ENCODE data around the gene CNKSR2.

Gene CNKSR2

GRCh38 chrX:21383546-21383945 is 9.3 kb downstream of the CNKSR2 start:
- Histone ChIP-seq H3K36me3 (ENCODE audit: control insufficient read depth in 1 of 2, insufficient read depth in 2 of 2, low read length in 2 of 2) (no peaks in the 10 kb centered on the region), H3K4me1 (ENCODE audit: control insufficient read depth in 1 of 2, insufficient read depth in 2 of 2, low read length in 2 of 2) (no peaks in the 10 kb centered on the region), H3K9me3 (ENCODE audit: control insufficient read depth in 1 of 2, low read length in 2 of 2) (no peaks in the 10 kb centered on the region), H3K27ac (ENCODE audit: low read length) (no peak overlapping the region), H3K4me3 (ENCODE audit: low read depth in 1 of 2, low read length in 2 of 2) (no peak overlapping the region), H3K27me3 (ENCODE audit: low read depth, low read length) (no peaks in the 10 kb centered on the region)

- no peaks in the 10 kb centered on the region for H3K4me1 ChIP-seq (ENCODE audit: control insufficient read depth in 1 of 2, insufficient read depth in 2 of 2, low read length in 2 of 2)
- H3K9me3 ChIP-seq (ENCODE audit: control insufficient read depth in 1 of 2, low read length in 2 of 2) = no peaks in the 10 kb centered on the region
- H3K36me3 ChIP-seq (ENCODE audit: control insufficient read depth in 1 of 2, insufficient read depth in 2 of 2, low read length in 2 of 2) = no peaks in the 10 kb centered on the region
- H3K4me3 ChIP-seq (ENCODE audit: low read depth in 1 of 2, low read length in 2 of 2) = no peak overlapping the region
- no peaks in the 10 kb centered on the region for H3K27me3 ChIP-seq (ENCODE audit: low read depth, low read length)
- no peak overlapping the region for H3K27ac ChIP-seq (ENCODE audit: low read length)
These were observed 10.0 kb downstream of the CNKSR2 start for GRCh38 chrX:21384178-21384577.

- Histone ChIP-seq H3K4me1 (ENCODE audit: control insufficient read depth in 1 of 2, insufficient read depth in 2 of 2, low read length in 2 of 2) (no peaks in the 10 kb centered on the region), H3K9me3 (ENCODE audit: control insufficient read depth in 1 of 2, low read length in 2 of 2) (no peaks in the 10 kb centered on the region), H3K27ac (ENCODE audit: low read length) (no peak overlapping the region), H3K36me3 (ENCODE audit: control insufficient read depth in 1 of 2, insufficient read depth in 2 of 2, low read length in 2 of 2) (no peaks in the 10 kb centered on the region), H3K27me3 (ENCODE audit: low read depth, low read length) (no peaks in the 10 kb centered on the region), H3K4me3 (ENCODE audit: low read depth in 1 of 2, low read length in 2 of 2) (no peak overlapping the region)
These were observed 20.6 kb downstream of the CNKSR2 start for GRCh38 chrX:21394792-21395191.

- Histone ChIP-seq H3K9me3 (ENCODE audit: control insufficient read depth in 1 of 2, low read length in 2 of 2) (no peaks in the 10 kb centered on the region), H3K27me3 (ENCODE audit: low read depth, low read length) (no peaks in the 10 kb centered on the region), H3K36me3 (ENCODE audit: control insufficient read depth in 1 of 2, insufficient read depth in 2 of 2, low read length in 2 of 2) (no peaks in the 10 kb centered on the region), H3K4me3 (ENCODE audit: low read depth in 1 of 2, low read length in 2 of 2) (no peak overlapping the region), H3K4me1 (ENCODE audit: control insufficient read depth in 1 of 2, insufficient read depth in 2 of 2, low read length in 2 of 2) (no peaks in the 10 kb centered on the region), H3K27ac (ENCODE audit: low read length) (no peak overlapping the region)
These were observed 24.2 kb downstream of the CNKSR2 start for GRCh38 chrX:21398426-21398825.

GRCh38 chrX:21400408-21401121 is 26.3 kb downstream of the CNKSR2 start:
- H3K27ac ChIP-seq (ENCODE audit: low read length) = no peak overlapping the region
- no peaks in the 10 kb centered on the region for H3K9me3 ChIP-seq (ENCODE audit: control insufficient read depth in 1 of 2, low read length in 2 of 2)
- H3K4me1 ChIP-seq (ENCODE audit: control insufficient read depth in 1 of 2, insufficient read depth in 2 of 2, low read length in 2 of 2) = no peaks in the 10 kb centered on the region
- no peak overlapping the region for H3K4me3 ChIP-seq (ENCODE audit: low read depth in 1 of 2, low read length in 2 of 2)
- no peaks in the 10 kb centered on the region for H3K27me3 ChIP-seq (ENCODE audit: low read depth, low read length)
- no peaks in the 10 kb centered on the region for H3K36me3 ChIP-seq (ENCODE audit: control insufficient read depth in 1 of 2, insufficient read depth in 2 of 2, low read length in 2 of 2)

GRCh38 chrX:21408307-21408706 is 34.1 kb downstream of the CNKSR2 start:
- H3K36me3 ChIP-seq (ENCODE audit: control insufficient read depth in 1 of 2, insufficient read depth in 2 of 2, low read length in 2 of 2) = no peaks in the 10 kb centered on the region
- no peaks in the 10 kb centered on the region for H3K9me3 ChIP-seq (ENCODE audit: control insufficient read depth in 1 of 2, low read length in 2 of 2)
- no peaks in the 10 kb centered on the region for H3K27me3 ChIP-seq (ENCODE audit: low read depth, low read length)
- no peak overlapping the region for H3K4me3 ChIP-seq (ENCODE audit: low read depth in 1 of 2, low read length in 2 of 2)
- no peak overlapping the region for H3K27ac ChIP-seq (ENCODE audit: low read length)
- H3K4me1 ChIP-seq (ENCODE audit: control insufficient read depth in 1 of 2, insufficient read depth in 2 of 2, low read length in 2 of 2) = no peaks in the 10 kb centered on the region

GRCh38 chrX:21408788-21409187 is 34.6 kb downstream of the CNKSR2 start:
- H3K27ac ChIP-seq (ENCODE audit: low read length) = no peak overlapping the region
- H3K4me3 ChIP-seq (ENCODE audit: low read depth in 1 of 2, low read length in 2 of 2) = no peak overlapping the region
- no peaks in the 10 kb centered on the region for H3K27me3 ChIP-seq (ENCODE audit: low read depth, low read length)
- no peaks in the 10 kb centered on the region for H3K9me3 ChIP-seq (ENCODE audit: control insufficient read depth in 1 of 2, low read length in 2 of 2)
- H3K4me1 ChIP-seq (ENCODE audit: control insufficient read depth in 1 of 2, insufficient read depth in 2 of 2, low read length in 2 of 2) = no peaks in the 10 kb centered on the region
- no peaks in the 10 kb centered on the region for H3K36me3 ChIP-seq (ENCODE audit: control insufficient read depth in 1 of 2, insufficient read depth in 2 of 2, low read length in 2 of 2)

- H3K9me3 ChIP-seq (ENCODE audit: control insufficient read depth in 1 of 2, low read length in 2 of 2) = no peaks in the 10 kb centered on the region
- H3K27me3 ChIP-seq (ENCODE audit: low read depth, low read length) = no peaks in the 10 kb centered on the region
- no peaks in the 10 kb centered on the region for H3K36me3 ChIP-seq (ENCODE audit: control insufficient read depth in 1 of 2, insufficient read depth in 2 of 2, low read length in 2 of 2)
- no peaks in the 10 kb centered on the region for H3K4me1 ChIP-seq (ENCODE audit: control insufficient read depth in 1 of 2, insufficient read depth in 2 of 2, low read length in 2 of 2)
- no peak overlapping the region for H3K4me3 ChIP-seq (ENCODE audit: low read depth in 1 of 2, low read length in 2 of 2)
- no peak overlapping the region for H3K27ac ChIP-seq (ENCODE audit: low read length)
These were observed 37.8 kb downstream of the CNKSR2 start for GRCh38 chrX:21412029-21412428.

- Histone ChIP-seq H3K27ac (ENCODE audit: low read length) (no peak overlapping the region), H3K27me3 (ENCODE audit: low read depth, low read length) (no peaks in the 10 kb centered on the region), H3K4me1 (ENCODE audit: control insufficient read depth in 1 of 2, insufficient read depth in 2 of 2, low read length in 2 of 2) (no peaks in the 10 kb centered on the region), H3K9me3 (ENCODE audit: control insufficient read depth in 1 of 2, low read length in 2 of 2) (no peaks in the 10 kb centered on the region), H3K4me3 (ENCODE audit: low read depth in 1 of 2, low read length in 2 of 2) (no peak overlapping the region), H3K36me3 (ENCODE audit: control insufficient read depth in 1 of 2, insufficient read depth in 2 of 2, low read length in 2 of 2) (no peaks in the 10 kb centered on the region)
These were observed 38.7 kb downstream of the CNKSR2 start for GRCh38 chrX:21412883-21413282.

GRCh38 chrX:21427086-21427485 is 52.9 kb downstream of the CNKSR2 start:
- H3K4me3 ChIP-seq (ENCODE audit: low read depth in 1 of 2, low read length in 2 of 2) = no peak overlapping the region
- H3K27me3 ChIP-seq (ENCODE audit: low read depth, low read length) = no peaks in the 10 kb centered on the region
- no peaks in the 10 kb centered on the region for H3K4me1 ChIP-seq (ENCODE audit: control insufficient read depth in 1 of 2, insufficient read depth in 2 of 2, low read length in 2 of 2)
- no peaks in the 10 kb centered on the region for H3K36me3 ChIP-seq (ENCODE audit: control insufficient read depth in 1 of 2, insufficient read depth in 2 of 2, low read length in 2 of 2)
- no peaks in the 10 kb centered on the region for H3K9me3 ChIP-seq (ENCODE audit: control insufficient read depth in 1 of 2, low read length in 2 of 2)
- no peak overlapping the region for H3K27ac ChIP-seq (ENCODE audit: low read length)

GRCh38 chrX:21437036-21437435 is 62.8 kb downstream of the CNKSR2 start:
- Histone ChIP-seq H3K27me3 (ENCODE audit: low read depth, low read length) (no peaks in the 10 kb centered on the region), H3K4me1 (ENCODE audit: control insufficient read depth in 1 of 2, insufficient read depth in 2 of 2, low read length in 2 of 2) (no peaks in the 10 kb centered on the region), H3K36me3 (ENCODE audit: control insufficient read depth in 1 of 2, insufficient read depth in 2 of 2, low read length in 2 of 2) (no peaks in the 10 kb centered on the region), H3K4me3 (ENCODE audit: low read depth in 1 of 2, low read length in 2 of 2) (no peak overlapping the region), H3K27ac (ENCODE audit: low read length) (no peak overlapping the region), H3K9me3 (ENCODE audit: control insufficient read depth in 1 of 2, low read length in 2 of 2) (no peaks in the 10 kb centered on the region)

- Histone ChIP-seq H3K27ac (ENCODE audit: low read length) (no peak overlapping the region), H3K27me3 (ENCODE audit: low read depth, low read length) (no peaks in the 10 kb centered on the region), H3K9me3 (ENCODE audit: control insufficient read depth in 1 of 2, low read length in 2 of 2) (no peaks in the 10 kb centered on the region), H3K4me3 (ENCODE audit: low read depth in 1 of 2, low read length in 2 of 2) (no peak overlapping the region), H3K36me3 (ENCODE audit: control insufficient read depth in 1 of 2, insufficient read depth in 2 of 2, low read length in 2 of 2) (no peaks in the 10 kb centered on the region), H3K4me1 (ENCODE audit: control insufficient read depth in 1 of 2, insufficient read depth in 2 of 2, low read length in 2 of 2) (no peaks in the 10 kb centered on the region)
These were observed 64.6 kb downstream of the CNKSR2 start for GRCh38 chrX:21438792-21439191.
